ENCODE data around the gene FERMT2.

The FERMT2 gene

GRCh38 chr14:52827426-52827825, 123.4 kb downstream of the FERMT2 start:
- no peak for DNase-seq (ENCODE audit: low read depth in 2 of 3, low spot score in 2 of 3)

GRCh38 chr14:52825085-52825484, 125.8 kb downstream of the FERMT2 start:
- no peak for DNase-seq (ENCODE audit: low read depth in 2 of 3, low spot score in 2 of 3)

GRCh38 chr14:52824462-52824861, 126.4 kb downstream of the FERMT2 start:
- no peak for DNase-seq (ENCODE audit: low read depth in 2 of 3, low spot score in 2 of 3)

- no peak for DNase-seq (ENCODE audit: low read depth in 2 of 3, low spot score in 2 of 3)
Measured at GRCh38 chr14:52821805-52822250, 129.0 kb downstream of the FERMT2 start.

GRCh38 chr14:52808101-52808500, 142.7 kb downstream of the FERMT2 start:
- no peak for DNase-seq (ENCODE audit: low read depth in 2 of 3, low spot score in 2 of 3)
